PC-9 (cell line): ENCODE data around the gene TMEM127.

ENCODE experiments used
- EZH2 ChIP-seq: fragments of 200-600 bp; sonication (generic); IDR thresholded peaks from 2 replicates; pipeline ENCODE4 v1.8.0; 2017; ENCODE audit warnings: antibody characterized with exemption, low read depth
- TF ChIP-seq, protein P1 (sequence below): fragments of 200-600 bp; sonication (generic); conservative IDR thresholded peaks from 2 replicates; pipeline ENCODE4 v1.6.1; 2017; ENCODE audit warnings: mixed run types, antibody characterized with exemption, mild to moderate bottlenecking, moderate library complexity

DNA sequence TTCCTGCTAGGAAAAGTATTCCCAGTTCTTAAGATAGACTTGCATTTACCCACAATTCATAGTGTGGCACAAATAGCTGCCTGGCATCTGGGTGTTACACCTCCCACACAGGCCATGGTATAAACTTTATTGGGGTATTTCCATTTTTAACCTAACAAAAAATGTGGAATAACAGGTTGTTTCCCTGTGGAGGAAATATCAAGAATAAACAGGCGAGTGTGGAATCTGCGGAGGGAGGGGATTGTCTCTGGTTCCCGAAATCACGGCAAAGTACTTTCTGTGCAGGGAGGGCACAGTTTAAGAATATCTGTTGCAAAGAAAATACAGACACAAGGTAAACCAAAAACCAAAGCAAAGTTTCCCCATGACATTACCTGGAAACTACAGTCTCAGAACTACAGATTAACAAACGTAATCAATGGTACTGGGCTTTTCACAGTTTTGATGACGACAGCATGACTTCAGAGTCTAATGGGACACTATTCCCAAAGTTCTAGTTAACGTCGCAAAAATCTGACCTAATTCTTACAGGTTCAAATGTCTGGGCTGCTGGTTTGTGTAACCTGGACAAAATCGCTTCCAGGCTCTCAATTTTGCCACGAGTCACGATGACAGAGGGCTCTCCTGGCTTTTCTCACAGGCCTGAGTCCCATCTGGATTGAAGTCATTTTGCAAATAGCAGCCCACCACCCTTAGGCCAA, 58.6 kb downstream of the TMEM127 start:
- no peak for TF ChIP-seq EZH2
- TF ChIP-seq, protein P1, sequence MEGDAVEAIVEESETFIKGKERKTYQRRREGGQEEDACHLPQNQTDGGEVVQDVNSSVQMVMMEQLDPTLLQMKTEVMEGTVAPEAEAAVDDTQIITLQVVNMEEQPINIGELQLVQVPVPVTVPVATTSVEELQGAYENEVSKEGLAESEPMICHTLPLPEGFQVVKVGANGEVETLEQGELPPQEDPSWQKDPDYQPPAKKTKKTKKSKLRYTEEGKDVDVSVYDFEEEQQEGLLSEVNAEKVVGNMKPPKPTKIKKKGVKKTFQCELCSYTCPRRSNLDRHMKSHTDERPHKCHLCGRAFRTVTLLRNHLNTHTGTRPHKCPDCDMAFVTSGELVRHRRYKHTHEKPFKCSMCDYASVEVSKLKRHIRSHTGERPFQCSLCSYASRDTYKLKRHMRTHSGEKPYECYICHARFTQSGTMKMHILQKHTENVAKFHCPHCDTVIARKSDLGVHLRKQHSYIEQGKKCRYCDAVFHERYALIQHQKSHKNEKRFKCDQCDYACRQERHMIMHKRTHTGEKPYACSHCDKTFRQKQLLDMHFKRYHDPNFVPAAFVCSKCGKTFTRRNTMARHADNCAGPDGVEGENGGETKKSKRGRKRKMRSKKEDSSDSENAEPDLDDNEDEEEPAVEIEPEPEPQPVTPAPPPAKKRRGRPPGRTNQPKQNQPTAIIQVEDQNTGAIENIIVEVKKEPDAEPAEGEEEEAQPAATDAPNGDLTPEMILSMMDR = no peak
